ENCODE measurements around the gene VPS52.

DNA sequence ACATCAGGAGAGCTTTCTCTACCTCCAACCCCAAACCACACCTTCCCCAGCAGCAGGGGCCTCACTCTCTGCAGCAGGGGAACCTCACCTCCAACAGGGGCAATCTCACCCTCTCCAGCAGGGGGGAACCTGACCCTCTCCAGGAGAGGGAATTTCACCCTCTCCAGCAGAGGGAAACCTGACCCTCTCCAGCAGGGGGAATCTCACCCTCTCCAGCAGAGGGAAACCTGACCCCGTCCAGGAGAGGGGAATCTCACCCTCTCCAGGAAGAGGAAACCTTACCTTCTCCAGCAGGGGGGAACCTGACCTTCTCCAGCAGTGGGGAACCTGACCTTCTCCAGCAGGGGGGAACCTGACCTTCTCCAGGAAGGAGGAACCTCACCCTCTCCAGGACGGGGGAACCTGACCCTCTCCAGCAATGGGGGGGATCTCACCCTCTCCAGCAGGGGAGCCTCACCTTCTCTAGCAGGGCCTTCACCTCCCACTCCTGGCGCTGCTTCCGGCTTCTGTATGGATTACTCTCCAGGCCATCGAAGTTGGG, 8.4 kb upstream of the VPS52 start:
- TF ChIP-seq MYC (IDR thresholded peaks at IDR 0.05; ENCODE audit: low read depth, low read length) = no peak
- TF ChIP-seq, protein P1, sequence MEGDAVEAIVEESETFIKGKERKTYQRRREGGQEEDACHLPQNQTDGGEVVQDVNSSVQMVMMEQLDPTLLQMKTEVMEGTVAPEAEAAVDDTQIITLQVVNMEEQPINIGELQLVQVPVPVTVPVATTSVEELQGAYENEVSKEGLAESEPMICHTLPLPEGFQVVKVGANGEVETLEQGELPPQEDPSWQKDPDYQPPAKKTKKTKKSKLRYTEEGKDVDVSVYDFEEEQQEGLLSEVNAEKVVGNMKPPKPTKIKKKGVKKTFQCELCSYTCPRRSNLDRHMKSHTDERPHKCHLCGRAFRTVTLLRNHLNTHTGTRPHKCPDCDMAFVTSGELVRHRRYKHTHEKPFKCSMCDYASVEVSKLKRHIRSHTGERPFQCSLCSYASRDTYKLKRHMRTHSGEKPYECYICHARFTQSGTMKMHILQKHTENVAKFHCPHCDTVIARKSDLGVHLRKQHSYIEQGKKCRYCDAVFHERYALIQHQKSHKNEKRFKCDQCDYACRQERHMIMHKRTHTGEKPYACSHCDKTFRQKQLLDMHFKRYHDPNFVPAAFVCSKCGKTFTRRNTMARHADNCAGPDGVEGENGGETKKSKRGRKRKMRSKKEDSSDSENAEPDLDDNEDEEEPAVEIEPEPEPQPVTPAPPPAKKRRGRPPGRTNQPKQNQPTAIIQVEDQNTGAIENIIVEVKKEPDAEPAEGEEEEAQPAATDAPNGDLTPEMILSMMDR (IDR thresholded peaks at IDR 0.05; ENCODE audit: low read depth, low read length) = peak; percentile 54
